IPS-18a (cell line): Measurements from ENCODE around the gene ATOSA.

ENCODE experiments used
- H3K27ac ChIP-seq: one replicate; pipeline ENCODE4 v1.5.1; 2013; ENCODE audit warnings: low read length
- H3K27me3 ChIP-seq: one replicate; pipeline ENCODE4 v1.6.1; 2013; ENCODE audit warnings: mild to moderate bottlenecking, low read length; ENCODE audit not compliant: control insufficient read depth, insufficient read depth
- H3K36me3 ChIP-seq: one replicate; pipeline ENCODE4 v1.6.1; 2013; ENCODE audit warnings: low read depth, low read length; ENCODE audit not compliant: control insufficient read depth
- H3K4me1 ChIP-seq: one replicate; pipeline ENCODE4 v1.6.1; 2013; ENCODE audit warnings: low read depth, low read length; ENCODE audit not compliant: control insufficient read depth
- H3K4me3 ChIP-seq: one replicate; pipeline ENCODE4 v1.5.1; 2013; ENCODE audit warnings: low read length
- H3K9ac ChIP-seq: one replicate; pipeline ENCODE4 v1.6.1; 2013; ENCODE audit warnings: mild to moderate bottlenecking, low read length, moderate library complexity
- H3K9me3 ChIP-seq: one replicate; pipeline ENCODE4 v1.6.1; 2013; ENCODE audit warnings: low read depth, low read length; ENCODE audit not compliant: control insufficient read depth

ATOSA gene

DNA sequence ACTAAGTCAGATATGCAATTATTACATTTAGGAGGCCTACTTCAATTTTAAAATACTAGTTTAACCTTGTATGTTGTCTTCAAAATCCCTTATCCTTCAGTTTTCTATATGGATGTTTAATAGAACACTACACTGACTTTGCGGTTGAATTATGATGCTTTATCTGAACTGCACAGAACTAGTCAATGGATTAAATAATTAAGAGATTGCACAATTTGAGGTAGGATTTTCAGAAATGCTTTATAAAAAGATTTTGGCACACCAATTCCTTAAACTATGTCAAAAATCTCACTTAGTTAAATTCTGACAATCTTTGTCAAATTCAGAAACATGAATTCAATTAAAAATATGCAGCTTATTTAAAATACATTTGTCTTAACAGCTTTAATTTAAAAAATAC lies 28.1 kb downstream of the ATOSA start:
- peaks cover 10% of the 10 kb centered on the region for H3K4me1 ChIP-seq
- no peaks in the 10 kb centered on the region for H3K27me3 ChIP-seq
- no peak overlapping the region for H3K4me3 ChIP-seq
- H3K9ac ChIP-seq: peak overlapping the region; percentile 46
- no peak overlapping the region for H3K27ac ChIP-seq
- H3K9me3 ChIP-seq: no peaks in the 10 kb centered on the region
- H3K36me3 ChIP-seq: no peaks in the 10 kb centered on the region

DNA sequence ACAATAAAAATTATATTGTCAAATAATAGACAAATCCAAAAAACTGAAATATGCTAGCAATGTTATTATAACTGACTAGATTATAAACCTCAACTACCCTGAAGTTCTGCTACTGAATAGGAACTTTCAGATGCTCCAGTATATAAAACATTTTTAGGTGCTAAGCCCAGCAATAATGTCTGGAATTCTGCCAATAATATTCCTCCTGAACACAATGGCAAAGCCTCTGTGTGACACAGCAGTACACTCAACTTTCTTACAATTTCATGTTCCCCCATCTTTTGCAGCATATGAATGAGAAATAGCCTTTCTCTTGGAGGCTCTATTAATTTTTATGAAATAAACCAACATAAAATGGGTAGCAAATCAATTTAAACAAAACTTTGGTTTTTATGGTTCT lies 29.5 kb downstream of the ATOSA start:
- no peak overlapping the region for H3K9ac ChIP-seq

DNA sequence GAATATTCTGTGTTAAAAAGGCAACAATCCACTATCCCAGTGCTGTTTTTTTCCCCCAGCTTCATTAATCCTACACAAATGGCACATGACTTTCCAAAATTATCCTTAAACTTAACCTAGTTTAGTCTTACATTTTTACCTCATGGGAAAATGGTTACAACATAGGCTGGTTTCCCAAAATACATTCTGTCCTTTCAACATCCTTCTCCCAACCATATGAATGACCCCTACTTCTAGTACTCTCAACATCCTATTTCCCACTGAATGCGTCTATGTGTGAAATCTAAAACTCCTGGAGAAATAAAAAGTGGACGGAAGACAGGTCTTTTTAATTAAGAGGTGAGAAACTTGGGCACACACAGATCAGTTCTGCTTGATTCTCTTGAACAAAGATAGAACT lies 33.3 kb downstream of the ATOSA start:
- H3K9me3 ChIP-seq: no peaks in the 10 kb centered on the region
- H3K27ac ChIP-seq: no peak overlapping the region
- no peaks in the 10 kb centered on the region for H3K4me1 ChIP-seq
- H3K27me3 ChIP-seq: no peaks in the 10 kb centered on the region
- H3K36me3 ChIP-seq: no peaks in the 10 kb centered on the region
- H3K4me3 ChIP-seq: no peak overlapping the region
- no peak overlapping the region for H3K9ac ChIP-seq

More for the DNA sequence above, 29.5 kb downstream of the ATOSA start:
- H3K27me3 ChIP-seq: no peaks in the 10 kb centered on the region
- H3K4me1 ChIP-seq: peaks cover 10% of the 10 kb centered on the region
- no peaks in the 10 kb centered on the region for H3K36me3 ChIP-seq
- H3K4me3 ChIP-seq: no peak overlapping the region
- no peak overlapping the region for H3K27ac ChIP-seq
- H3K9me3 ChIP-seq: no peaks in the 10 kb centered on the region

DNA sequence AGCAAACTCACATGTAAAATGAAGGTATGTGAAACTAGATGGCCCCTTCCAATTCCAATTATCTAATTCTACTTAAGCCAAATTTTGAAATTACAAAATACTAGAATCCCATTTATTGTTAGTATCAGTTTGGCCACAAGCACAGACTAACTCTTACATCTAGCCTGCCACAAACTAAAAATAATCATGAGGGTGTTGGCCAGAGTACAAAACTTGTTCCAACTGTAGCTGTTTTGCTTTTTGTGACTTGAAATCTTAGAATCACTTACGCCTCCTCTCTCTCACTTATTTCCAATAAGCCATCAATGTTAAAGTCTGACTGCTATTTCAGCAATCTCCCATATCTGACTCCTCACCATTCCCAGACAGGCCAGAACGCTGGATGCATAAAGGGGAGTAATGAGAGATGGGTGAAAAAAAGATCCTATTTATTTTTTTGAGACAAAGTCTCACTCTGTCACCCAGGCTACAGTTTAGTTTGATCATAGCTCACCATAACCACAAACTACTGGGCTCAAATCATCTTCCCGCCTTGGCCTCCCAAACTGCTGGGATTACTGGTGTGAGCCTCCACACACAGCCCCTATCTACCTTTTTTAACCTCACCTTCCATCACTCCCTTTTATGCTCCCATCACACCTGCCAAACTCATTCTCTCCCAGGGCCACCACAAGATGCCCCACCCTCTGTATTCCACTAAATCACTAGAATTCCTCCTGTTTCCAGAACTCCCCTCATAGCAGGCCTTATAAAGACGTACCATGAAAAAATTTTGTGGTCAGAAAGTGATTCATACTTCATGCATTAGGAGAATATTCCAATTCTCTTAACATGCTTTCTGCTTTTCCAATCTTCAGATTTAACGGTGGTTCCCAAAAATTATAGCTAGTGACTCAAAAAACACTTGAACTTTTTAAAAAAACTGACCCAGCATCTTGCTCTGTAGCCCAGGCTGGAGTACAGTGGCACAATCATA lies 36.5 kb downstream of the ATOSA start:
- H3K27ac ChIP-seq: no peak overlapping the region
- no peak overlapping the region for H3K9ac ChIP-seq
- H3K4me3 ChIP-seq: no peak overlapping the region
- H3K4me1 ChIP-seq: no peaks in the 10 kb centered on the region
- no peaks in the 10 kb centered on the region for H3K27me3 ChIP-seq
- H3K9me3 ChIP-seq: no peaks in the 10 kb centered on the region
- H3K36me3 ChIP-seq: no peaks in the 10 kb centered on the region

DNA sequence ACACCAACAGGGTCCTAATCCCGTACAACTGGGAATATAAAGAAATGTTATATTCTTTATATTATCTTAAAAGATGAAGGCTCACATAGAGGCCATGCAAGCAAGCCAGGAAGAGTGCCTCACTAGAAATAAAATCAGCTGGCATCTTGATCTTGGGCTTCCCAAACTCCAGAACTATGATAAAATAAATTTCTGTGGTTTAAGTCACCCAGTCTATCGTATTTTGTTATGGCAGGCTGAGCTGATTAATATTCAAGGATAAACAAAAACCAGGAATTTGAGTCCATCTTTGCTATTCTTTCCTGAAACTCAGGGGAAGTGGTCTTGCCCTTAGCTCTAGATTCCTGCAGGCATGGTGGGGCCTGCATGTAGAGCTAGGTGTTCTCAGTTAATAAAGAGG lies 42.7 kb downstream of the ATOSA start:
- H3K9me3 ChIP-seq: no peaks in the 10 kb centered on the region
- no peaks in the 10 kb centered on the region for H3K4me1 ChIP-seq
- H3K36me3 ChIP-seq: no peaks in the 10 kb centered on the region

DNA sequence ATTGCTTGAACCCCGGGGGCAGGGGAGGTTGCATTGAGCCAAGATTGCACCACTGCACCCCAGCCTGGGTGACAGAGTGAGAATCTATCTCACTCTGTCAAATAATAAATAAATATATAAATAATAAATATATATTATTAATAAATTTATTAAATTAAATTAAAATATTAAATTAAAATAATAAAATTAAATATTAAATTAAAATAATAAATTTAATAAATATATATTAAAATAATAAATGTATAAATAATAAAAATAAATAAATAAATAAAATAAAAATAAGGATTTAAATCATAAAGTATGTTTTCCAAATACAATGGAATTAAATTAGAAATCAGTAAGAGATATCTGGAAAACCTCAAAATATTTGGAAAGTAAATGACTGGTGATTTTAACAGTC lies 43.3 kb downstream of the ATOSA start:
- Histone ChIP-seq H3K4me3 (no peak overlapping the region), H3K36me3 (no peaks in the 10 kb centered on the region), H3K9ac (no peak overlapping the region), H3K9me3 (no peaks in the 10 kb centered on the region), H3K27me3 (no peaks in the 10 kb centered on the region), H3K27ac (no peak overlapping the region), H3K4me1 (no peaks in the 10 kb centered on the region)

More for the DNA sequence above, 42.7 kb downstream of the ATOSA start:
- no peak overlapping the region for H3K27ac ChIP-seq
- H3K4me3 ChIP-seq: no peak overlapping the region
- H3K27me3 ChIP-seq: no peaks in the 10 kb centered on the region
- H3K9ac ChIP-seq: no peak overlapping the region
